Activated CD4-positive, alpha-beta T cell treated with anti-CD3 and anti-CD28 coated beads, Interleukin-2, amount 50 U/mL, for 16 hours (primary cell): ENCODE measurements around the gene ZCCHC14.
"Not testable (repeated sequence)": the region's sequence is repeated elsewhere in the genome, so short reads cannot be mapped to it uniquely, and the experiment has no call there.

Experiments used
- DNase-seq: peaks from one replicate; pipeline ENCODE4 v3.0.0-alpha.2; 2020

ZCCHC14 gene

DNA sequence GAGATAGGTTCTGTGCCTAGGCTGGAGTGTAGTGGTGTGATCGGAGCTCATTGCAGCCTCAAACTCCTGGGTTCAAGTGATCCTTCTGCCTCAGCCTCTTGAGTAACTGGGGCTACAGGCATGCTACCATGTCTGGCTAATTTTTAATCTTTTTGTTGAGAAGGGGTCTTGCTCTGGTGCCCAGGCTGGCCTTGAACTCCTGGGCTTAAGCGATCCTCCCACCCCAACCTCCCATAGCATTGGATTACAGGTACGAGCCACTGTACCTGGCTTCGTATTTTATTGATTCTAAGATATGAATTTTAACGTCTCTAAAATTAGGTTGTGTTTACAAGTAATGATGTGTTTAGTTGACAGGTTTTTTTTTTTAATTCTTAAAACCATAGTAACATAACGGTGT, 30.8 kb upstream of the ZCCHC14 start:
- not testable (repeated sequence) for DNase-seq

DNA sequence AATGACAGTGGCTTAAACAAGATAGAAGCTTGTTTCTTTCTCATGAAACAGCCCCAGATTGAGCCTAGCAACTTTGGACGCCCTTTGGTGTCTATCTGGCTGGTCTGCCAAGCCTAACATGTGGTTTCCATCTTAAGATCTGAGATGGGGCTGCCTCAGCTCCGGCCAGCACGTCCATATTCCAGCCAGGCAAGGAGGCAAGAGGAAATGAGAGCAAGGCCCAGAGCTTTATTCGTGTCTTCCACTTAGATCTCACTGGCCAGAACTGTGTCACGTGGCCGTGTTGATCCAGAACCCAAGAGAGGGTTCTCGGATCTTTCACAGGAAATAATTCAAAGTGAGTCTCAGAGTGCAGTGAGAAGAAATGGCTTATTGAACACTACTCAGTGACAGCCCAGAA, 28.9 kb upstream of the ZCCHC14 start:
- not testable (repeated sequence) for DNase-seq

DNA sequence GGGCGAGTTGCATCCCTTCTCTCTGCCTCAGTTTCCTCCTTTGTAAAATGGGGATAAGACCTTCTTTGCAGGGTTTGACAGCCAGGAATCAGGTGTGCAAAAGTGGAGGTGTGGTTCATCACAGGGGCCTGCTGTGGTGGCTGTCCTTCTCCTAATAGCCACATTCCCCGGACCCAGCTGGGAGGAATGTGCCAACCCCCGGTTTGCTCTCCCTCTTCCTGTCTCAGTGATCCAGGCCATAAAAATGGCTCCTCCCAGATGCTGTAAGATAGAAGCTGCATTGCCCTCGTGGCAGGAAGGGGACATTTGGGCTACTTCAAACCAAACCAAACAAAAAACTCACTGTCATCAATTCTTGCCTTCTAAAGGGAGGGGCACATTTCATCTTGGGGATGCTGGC, 26.3 kb upstream of the ZCCHC14 start:
- DNase-seq, result not testable (repeated sequence)

- DNase-seq, result not testable (repeated sequence)
These were observed 25.7 kb upstream of the ZCCHC14 start for GRCh38 chr16:87518430-87519051.

- not testable (repeated sequence) for DNase-seq
These were observed 25.0 kb upstream of the ZCCHC14 start for GRCh38 chr16:87517610-87518429.

DNA sequence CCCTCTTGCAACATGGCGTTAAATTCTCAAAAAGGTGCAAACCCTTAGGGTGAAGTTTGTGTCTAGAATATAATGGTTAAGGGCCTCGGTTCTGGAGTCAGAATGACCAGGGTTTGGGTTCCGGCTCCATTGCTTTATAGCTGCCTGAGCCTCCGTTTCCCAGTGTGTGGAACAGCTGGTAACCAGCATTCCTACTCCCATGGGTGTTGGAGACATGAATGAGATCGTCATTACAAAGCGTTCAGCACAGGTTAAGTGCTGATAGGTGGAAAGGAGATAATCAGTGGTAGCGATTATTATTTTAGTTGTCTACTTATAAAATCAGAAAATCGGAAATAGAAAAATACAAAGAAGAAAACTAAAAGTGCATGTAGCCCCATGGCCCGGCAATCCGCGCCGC, 23.5 kb upstream of the ZCCHC14 start:
- DNase-seq, result no peak

DNA sequence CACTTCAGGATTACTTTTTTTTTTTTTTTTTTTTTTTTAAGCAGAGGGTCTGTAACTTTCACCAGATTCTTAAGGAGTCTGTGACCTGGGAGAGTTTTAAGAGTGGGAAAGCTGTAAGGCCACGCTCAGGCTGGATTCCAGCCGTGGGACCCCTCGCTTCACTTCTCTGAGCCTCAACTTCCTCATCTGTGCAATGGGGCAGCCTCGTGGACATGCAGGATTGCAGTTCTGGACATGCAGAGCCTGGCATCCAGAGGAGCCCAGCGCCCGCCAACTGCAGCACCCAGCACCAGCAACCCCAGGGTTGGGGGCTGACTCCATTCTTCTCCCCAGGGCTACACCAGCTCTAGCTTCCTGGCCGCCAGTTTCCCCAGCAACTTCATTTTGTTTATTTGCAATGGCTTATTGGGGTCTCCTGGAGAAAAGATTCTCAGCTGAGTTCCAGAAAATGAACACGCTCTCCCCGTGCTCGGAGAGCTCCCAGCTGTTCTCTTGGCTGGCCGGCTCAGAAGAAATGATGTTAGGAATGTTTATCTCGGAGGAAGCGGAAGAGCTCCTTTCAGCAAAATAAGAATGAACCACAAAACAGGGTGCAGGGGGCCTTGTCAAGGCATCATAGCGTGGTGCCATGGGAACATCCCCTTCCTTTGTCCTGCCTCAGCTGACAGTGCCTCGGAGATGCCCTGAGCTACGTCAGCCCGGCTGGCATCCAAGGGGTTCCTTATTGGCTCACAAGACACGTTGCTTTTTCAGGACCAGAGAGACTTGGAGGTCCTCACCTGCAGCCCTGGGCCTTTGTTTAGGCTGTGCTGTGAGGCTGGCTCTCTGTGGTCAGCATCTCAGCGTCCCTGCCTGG, 22.9 kb upstream of the ZCCHC14 start:
- no peak for DNase-seq

DNA sequence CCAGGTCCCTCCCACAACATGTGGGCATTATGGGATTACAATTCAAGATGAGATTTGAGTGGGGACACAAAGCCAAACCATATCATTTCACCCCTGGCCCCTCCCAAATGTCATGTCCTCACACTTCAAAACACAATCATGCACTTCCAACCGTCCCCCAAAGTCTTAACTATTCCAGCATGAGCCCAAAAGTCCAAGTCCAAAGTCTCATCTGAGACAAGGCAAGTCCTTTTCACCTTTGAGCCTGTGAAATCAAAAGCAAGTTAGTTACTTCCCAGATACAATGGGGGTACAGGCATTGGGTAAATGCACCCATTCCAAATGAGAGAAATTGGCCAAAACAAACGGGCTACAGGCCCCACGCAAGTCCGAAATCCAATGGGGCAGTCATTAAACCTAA, 17.0 kb upstream of the ZCCHC14 start:
- DNase-seq, result not testable (repeated sequence)

- DNase-seq, result no peak
These were observed 14.7 kb upstream of the ZCCHC14 start for GRCh38 chr16:87507351-87508069.

DNA sequence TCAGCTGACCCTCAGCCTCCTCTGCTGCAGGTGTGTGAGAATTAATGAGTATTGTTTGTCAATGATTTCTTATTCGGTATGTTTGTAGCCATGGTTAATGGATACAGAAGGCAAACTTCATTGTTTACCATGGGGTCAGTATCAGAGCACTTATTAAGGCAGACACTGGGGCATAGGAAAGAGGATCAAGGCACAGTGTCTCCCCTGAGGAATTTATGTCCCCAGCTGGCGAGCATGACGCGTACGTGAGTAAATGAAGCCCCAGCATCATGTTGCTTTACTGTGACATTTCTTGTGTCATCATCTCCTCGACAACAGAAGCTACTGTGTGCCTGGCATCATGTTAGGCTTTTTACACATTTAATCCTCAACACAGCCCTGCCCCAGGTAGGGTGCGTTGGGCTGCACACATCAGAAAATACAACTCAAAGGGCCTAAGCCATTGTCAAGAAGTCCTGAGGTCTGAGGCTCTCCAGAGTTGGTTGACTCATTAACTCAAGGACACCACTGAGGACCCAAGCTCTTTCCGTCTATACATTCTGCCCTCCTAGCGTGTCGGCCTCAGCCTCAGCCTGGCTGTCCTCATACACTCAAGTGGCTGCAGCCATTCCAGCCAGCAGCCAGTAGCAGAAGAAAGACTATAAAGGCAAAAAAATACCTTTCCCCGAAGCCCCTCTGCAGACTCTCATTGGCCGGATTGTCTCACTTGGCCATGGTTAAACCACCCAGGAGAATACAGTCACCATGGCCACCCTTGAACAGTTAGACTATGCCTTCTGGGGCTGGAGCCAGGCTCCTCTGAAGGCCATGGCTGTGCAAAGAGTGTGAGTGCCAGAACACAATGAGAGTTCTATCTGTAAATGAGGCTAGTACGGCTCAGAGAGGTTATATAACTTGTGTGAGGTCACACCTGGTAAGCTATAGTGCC, 13.9 kb upstream of the ZCCHC14 start:
- DNase-seq, result no peak

DNA sequence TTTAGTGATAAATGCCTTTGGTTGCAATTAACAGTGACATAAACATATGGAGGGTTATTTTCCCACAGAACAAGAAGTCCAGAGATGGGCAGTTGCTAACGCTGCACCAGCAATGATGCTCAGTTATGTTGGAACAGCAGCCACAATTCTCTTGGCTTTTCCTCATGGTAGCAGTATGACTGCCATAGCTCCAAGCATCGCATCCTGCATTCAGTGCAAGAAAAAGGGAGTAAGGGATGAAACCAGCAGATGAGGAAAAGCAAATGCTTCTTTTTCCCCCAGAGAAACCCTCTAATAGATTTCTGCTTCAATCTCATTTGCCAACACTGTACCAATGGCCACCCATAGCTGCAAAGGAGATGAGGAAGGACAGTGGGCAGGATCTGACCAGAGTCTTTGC, 13.0 kb upstream of the ZCCHC14 start:
- no peak for DNase-seq

GRCh38 chr16:87503232-87503937, 10.6 kb upstream of the ZCCHC14 start:
- DNase-seq, result not testable (repeated sequence)

GRCh38 chr16:87502308-87502969, 9.6 kb upstream of the ZCCHC14 start:
- no peak for DNase-seq

- no peak for DNase-seq
These were observed 8.3 kb upstream of the ZCCHC14 start for GRCh38 chr16:87501117-87501516.

DNA sequence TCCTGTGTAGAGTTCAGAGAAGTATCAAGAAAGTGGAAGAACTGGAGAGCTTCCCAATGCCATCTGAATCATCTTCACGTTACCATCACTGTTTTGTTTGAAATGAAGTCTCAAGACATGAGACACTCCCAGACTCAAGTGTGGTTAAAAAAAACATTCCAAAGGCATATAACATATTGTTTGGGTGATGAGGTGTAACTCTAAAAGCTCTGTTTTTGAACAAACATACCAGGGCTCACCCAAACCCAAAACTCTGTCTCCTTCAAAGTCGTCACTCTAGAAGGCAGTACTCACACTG, 6.3 kb upstream of the ZCCHC14 start:
- no peak for DNase-seq

DNA sequence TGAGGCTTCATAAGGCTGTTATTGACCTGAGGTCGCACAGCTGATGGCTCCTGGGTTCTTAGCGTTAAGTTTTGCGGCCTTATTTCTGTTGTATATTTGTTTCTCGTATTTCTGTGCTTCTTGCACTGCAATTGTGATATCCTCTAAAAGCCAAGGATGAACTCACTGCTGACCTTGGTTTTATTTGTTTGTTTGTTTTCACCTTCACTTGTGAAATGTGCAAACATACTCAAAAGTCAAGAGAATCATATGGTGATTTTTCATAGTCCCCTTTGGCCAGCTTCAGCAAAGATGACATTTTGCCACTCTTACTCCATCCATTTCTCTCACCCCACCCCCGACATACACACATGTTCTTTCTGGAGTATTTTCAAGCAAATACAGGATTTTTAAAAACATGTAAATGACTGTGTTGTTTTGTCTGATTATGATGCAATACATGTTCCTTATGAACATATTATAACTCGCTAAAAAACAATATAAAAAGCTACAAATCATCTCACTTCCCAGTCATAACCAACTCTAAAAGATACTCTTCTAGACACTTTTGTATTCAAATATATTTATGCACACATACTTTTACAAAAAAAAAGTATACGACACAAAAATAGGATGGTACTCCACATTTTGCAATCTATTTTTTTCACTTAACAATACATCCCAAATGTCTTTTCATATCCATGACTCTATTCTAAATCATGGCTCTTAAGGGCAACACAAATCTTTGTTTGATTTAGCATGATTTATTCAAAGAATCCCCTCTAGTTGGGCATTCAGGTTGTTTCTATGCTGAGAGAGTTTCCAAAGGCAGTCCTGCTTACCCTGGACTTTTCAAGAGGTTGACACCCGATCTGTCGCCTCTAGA, 5.7 kb upstream of the ZCCHC14 start:
- no peak for DNase-seq

DNA sequence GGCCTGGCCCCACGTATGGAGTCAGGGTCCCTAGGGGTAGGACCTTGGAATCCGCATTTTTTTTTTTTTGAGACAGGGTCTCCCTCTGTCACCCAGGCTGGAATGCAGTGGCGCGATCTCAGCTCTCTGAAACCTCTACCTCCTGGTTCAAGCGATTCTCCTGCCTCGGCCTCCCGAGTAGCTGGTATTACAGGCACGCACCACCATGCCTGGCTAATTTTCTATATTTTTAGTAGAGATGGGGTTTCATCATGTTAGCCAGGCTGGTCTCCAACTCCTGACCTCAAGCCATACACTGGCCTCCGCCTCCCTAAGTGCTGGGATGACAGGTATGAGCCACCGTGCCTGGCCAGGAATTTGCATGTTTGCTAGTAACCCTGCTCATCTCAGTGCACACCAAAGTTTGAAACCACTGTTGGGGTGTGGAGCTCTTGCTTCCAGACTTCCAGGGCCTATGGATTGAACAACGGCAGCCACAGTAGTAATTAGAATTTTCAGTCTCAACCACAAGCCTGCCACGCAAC, 5.0 kb upstream of the ZCCHC14 start:
- DNase-seq, result not testable (repeated sequence)

DNA sequence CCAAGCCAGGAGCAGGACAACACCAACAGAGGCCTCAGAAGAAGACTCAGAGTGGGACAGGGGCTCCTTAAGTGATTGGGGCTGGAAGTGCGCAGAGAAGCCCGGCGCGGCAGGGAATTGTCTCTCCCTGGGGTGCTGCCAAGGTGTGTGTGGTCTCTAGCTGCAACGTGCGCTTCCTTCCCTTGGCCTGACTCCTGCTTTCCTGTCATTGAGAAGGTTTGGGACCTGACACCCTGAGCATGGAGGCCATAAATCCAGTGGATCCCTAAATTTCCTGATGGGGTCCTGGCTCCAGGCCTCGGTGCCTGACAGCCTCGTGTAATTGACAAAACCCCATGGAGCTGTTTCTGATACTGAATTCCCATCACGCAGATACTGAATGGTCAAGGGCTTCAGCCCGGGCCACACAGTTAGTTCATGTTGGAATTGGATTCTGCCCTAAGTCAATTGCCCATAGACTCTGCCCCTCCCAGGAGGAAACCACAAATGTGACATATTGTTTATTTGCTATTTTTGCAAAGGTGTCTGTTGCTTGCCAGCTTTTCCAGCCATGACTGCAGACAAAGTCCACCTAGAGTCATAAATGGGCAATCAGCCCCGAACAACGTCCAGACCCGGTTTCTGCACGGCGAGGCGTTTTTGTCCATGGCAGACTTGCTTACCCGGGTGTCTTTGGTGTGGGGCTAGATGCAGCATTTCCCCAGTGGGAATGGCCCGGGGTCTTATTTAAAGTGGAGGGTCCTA, 4.4 kb upstream of the ZCCHC14 start:
- not testable (repeated sequence) for DNase-seq

DNA sequence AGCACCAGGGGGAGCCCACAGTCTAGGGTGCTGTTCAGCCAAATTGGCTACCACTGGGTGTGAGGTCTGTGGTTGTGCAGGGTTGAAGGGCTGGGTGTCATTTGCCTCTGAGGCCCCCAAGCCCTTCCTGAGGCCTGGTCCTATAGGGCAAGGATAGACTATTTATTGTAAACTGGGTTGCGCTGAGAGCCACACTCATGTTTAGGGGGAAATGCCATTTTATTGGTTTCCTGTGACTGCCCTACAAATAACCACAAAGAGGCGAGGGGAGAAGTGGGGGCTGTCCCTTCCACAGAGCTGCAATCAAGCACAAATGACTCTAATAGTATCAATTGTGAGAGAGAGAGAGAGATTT, 3.6 kb upstream of the ZCCHC14 start:
- DNase-seq, result peak; percentile 58
